ENCODE data around the gene DRC1. TPM values are rescaled to one million over a fixed set of nuclear protein-coding genes. Genes with fewer than 3 reads are reported as not detected.

Gene DRC1
- total and polyA plus RNA-seq, 2 of the 13 experiments (the other 11 are each of a cell fraction or from before 2014, with no cell fraction given): 0.07 TPM; not detected in 1

DNA sequence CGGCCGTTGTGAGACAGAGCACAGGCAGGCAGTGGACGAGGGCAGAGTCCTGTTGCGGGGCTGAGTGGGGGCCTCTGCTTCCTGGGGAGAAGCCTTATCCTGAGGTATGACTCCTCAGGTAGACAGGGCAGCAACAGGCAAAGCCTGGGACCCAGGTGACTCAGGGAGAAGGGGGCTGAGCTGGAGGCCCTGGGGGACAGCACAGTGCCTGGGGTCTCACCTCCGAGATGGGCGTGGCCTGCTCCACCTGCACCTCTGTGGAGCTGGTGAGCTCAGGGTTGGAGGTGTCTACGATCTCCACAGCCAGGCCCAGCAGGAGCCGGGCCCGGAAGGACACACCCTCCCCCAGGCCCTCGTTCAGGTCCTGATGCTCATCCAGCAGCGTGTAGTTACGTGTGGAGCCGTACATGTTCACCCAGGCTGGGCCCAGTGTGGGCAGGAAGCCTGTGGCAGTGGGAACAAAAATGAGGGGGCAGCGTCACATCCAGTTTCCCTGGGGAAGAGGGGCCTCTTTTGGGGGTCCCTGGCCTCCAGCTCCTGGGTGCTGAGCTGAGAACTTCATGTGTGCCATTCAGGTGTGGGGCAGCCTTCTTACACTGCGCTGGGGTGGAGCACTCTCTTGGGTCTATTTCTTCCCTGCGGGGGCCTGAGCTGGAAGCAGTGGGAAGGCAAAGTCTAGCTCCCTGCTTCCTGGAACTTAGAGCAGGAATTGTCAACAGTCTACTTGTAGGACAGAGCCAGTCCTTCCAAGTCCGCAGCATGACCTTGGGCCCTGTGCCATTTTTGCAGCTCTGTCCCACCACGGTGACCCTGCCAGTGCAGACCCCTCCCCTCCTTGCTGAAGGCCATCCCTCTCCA lies 79.1 kb downstream of the DRC1 start:
- ChIA-PET CTCF (ENCODE audit: low intra/inter-chr PET ratio, low total read pairs) (no interaction called here), POLR2A (no interaction called here)
- FAIRE-seq: peak; percentile 12
- TF ChIP-seq KDM5B (CRISPR knock-in tag; IDR thresholded peaks at IDR 0.05; ENCODE audit: borderline replicate concordance): no peak
- TF ChIP-seq NFIB (CRISPR knock-in tag; IDR thresholded peaks at IDR 0.05; ENCODE audit: borderline replicate concordance): 0 out of 2 replicates have a peak, but pooled peaks have one; percentile 25
- TF ChIP-seq, protein P1, sequence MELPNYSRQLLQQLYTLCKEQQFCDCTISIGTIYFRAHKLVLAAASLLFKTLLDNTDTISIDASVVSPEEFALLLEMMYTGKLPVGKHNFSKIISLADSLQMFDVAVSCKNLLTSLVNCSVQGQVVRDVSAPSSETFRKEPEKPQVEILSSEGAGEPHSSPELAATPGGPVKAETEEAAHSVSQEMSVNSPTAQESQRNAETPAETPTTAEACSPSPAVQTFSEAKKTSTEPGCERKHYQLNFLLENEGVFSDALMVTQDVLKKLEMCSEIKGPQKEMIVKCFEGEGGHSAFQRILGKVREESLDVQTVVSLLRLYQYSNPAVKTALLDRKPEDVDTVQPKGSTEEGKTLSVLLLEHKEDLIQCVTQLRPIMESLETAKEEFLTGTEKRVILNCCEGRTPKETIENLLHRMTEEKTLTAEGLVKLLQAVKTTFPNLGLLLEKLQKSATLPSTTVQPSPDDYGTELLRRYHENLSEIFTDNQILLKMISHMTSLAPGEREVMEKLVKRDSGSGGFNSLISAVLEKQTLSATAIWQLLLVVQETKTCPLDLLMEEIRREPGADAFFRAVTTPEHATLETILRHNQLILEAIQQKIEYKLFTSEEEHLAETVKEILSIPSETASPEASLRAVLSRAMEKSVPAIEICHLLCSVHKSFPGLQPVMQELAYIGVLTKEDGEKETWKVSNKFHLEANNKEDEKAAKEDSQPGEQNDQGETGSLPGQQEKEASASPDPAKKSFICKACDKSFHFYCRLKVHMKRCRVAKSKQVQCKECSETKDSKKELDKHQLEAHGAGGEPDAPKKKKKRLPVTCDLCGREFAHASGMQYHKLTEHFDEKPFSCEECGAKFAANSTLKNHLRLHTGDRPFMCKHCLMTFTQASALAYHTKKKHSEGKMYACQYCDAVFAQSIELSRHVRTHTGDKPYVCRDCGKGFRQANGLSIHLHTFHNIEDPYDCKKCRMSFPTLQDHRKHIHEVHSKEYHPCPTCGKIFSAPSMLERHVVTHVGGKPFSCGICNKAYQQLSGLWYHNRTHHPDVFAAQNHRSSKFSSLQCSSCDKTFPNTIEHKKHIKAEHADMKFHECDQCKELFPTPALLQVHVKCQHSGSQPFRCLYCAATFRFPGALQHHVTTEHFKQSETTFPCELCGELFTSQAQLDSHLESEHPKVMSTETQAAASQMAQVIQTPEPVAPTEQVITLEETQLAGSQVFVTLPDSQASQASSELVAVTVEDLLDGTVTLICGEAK (IDR thresholded peaks at IDR 0.05): no peak
- TF ChIP-seq, protein P1 (CRISPR knock-in tag; IDR thresholded peaks at IDR 0.05): 0 out of 2 replicates have a peak, but pooled peaks have one; percentile 20
- TF ChIP-seq NCOA1 (CRISPR knock-in tag; IDR thresholded peaks at IDR 0.05): 0 out of 2 replicates have a peak, but pooled peaks have one; percentile 12
- TF ChIP-seq MTF2 (CRISPR knock-in tag; IDR thresholded peaks at IDR 0.05; ENCODE audit: borderline replicate concordance): 0 out of 2 replicates have a peak, but pooled peaks have one; percentile 59
- TF ChIP-seq, protein P2, sequence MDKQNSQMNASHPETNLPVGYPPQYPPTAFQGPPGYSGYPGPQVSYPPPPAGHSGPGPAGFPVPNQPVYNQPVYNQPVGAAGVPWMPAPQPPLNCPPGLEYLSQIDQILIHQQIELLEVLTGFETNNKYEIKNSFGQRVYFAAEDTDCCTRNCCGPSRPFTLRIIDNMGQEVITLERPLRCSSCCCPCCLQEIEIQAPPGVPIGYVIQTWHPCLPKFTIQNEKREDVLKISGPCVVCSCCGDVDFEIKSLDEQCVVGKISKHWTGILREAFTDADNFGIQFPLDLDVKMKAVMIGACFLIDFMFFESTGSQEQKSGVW (CRISPR knock-in tag; IDR thresholded peaks at IDR 0.05; ENCODE audit: borderline replicate concordance): no peak
- TF ChIP-seq MEIS1 (CRISPR knock-in tag; IDR thresholded peaks at IDR 0.05; ENCODE audit: borderline replicate concordance): no peak
- 0 out of 2 replicates have a peak, but pooled peaks have one; percentile 29 for TF ChIP-seq ATAD3A (CRISPR knock-in tag; IDR thresholded peaks at IDR 0.05)
- 0 out of 2 replicates have a peak, but pooled peaks have one; percentile 22 for TF ChIP-seq TRIM24 (CRISPR knock-in tag; IDR thresholded peaks at IDR 0.05)
- no peak for TF ChIP-seq ZZZ3 (CRISPR knock-in tag; IDR thresholded peaks at IDR 0.05; ENCODE audit: borderline replicate concordance)
- TF ChIP-seq, protein P3, sequence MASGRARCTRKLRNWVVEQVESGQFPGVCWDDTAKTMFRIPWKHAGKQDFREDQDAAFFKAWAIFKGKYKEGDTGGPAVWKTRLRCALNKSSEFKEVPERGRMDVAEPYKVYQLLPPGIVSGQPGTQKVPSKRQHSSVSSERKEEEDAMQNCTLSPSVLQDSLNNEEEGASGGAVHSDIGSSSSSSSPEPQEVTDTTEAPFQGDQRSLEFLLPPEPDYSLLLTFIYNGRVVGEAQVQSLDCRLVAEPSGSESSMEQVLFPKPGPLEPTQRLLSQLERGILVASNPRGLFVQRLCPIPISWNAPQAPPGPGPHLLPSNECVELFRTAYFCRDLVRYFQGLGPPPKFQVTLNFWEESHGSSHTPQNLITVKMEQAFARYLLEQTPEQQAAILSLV (CRISPR knock-in tag; IDR thresholded peaks at IDR 0.05; ENCODE audit: borderline replicate concordance): 0 out of 2 replicates have a peak, but pooled peaks have one; percentile 40

More for the DNA sequence above, 79.1 kb downstream of the DRC1 start:
- Histone ChIP-seq H3K4me1 (ENCODE audit: insufficient read depth, low read length) (peaks cover 40% of the 10 kb centered on the region), H4K20me1 (ENCODE audit: insufficient read depth, low read length) (no peaks in the 10 kb centered on the region), H3K36me3 (replicated peaks in 1 of 2; ENCODE audit: control insufficient read depth in 1 of 2, insufficient read depth in 2 of 2, low read length in 2 of 2) (no peaks in the 10 kb centered on the region), H3K4me2 (ENCODE audit: low read depth, low read length) (peak overlapping the region; percentile 68), H3K27me3 (ENCODE audit: control insufficient read depth in 1 of 2, insufficient read depth in 2 of 2, low read length in 2 of 2) (peaks cover 0 to 28% of the 10 kb centered on the region in 2 experiments; a peak in 3 of 5 replicates), H3K79me2 (ENCODE audit: insufficient read depth, low read length) (no peaks in the 10 kb centered on the region), H3K9ac (ENCODE audit: insufficient read depth, low read depth, low read length) (no peak overlapping the region; the same call in 1 of the 2 replicates), H3K27ac (ENCODE audit: extremely low read length, insufficient read depth, low read length) (no peak overlapping the region), H2AFZ (ENCODE audit: low read length) (no peak overlapping the region), H3K4me3 (replicated peaks in 1 of 3; ENCODE audit: insufficient read depth in 1 of 3, low read depth in 2 of 3, low read length in 3 of 3) (peak overlapping the region in 1 of 3 experiments; percentile 61; a peak in 1 of 6 replicates), H3K9me3 (ENCODE audit: low read length) (no peaks in the 10 kb centered on the region)
- DNase-seq (ENCODE audit: low spot score) (no peak), ATAC-seq (peak; percentile 58)
- intact Hi-C loops (cut with micrococcal nuclease; ENCODE audit: unreplicated experiment) (no loop called here), in situ Hi-C loops (cut with HindIII; ENCODE audit: extremely low pct_ligation_motif_present, low pct_unique_long_range_greater_than_20kb) (no loop called here)
- 7% methylated on average over 14 of the region's 18 CpGs for WGBS (ENCODE audit: low lambda C conversion rate)
- no TSS peak for BruUV-seq (replicated peaks)
